HG02610 (cell line): Measurements from ENCODE around the gene MYOG.

ENCODE experiments used
- ATAC-seq: cut with Tn5 transposase; IDR thresholded peaks from one replicate; pipeline ENCODE4 v1.9.1; 2021; ENCODE audit warnings: mild to moderate bottlenecking, moderate library complexity; ENCODE audit not compliant: unreplicated experiment

Gene MYOG

DNA sequence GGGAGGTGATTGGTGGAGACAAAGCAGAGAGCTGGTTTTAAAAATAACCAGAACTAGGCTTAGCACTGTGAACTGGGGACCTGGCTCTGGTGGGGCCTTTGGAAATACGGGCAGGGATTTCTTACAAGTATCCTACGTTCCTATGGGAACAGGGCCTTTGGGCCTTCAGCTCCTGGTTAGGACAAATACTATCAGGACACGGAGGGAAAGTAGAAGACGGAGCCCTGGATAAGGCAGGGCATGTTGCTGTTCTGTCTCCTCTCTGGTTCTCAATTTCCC is 5.3 kb upstream of the MYOG start:
- ATAC-seq: no peak

DNA sequence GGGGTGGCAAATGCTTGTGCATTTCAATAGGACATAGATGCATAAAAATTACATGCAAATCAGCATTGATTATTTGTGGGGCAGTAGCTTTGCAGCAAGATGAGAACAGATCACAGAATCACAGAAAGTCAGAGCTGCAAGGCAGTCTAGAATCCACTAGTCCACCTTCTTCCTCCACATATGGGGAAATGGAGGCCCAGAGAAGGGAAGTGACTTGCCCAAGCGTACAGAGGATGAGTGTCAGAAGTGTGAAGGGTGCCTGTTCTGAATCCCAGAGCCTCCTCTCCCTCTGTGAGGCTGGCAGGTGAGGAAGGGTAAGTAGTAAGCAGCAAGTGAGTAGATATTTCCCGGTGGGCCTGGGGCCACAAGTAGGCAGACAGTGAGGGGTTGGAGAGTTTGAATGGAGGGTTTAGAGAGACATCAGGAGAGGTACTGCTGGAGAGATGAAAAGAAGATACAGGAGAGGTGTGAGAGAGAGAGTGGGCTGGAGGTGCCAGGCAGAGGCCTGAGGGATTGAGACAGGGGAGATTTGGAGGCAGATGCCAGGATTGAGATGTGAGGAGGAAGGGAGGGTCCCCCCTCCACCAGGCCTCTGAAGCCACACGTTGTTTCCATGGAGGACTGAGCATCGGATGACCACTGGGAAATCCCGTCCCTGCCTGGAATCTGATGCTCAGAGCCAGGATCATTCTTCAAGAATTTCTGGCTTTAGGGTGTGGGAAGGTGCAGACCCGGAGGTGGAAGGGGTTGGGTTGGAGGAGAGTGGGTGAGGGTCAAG is 4.8 kb upstream of the MYOG start:
- no peak for ATAC-seq

DNA sequence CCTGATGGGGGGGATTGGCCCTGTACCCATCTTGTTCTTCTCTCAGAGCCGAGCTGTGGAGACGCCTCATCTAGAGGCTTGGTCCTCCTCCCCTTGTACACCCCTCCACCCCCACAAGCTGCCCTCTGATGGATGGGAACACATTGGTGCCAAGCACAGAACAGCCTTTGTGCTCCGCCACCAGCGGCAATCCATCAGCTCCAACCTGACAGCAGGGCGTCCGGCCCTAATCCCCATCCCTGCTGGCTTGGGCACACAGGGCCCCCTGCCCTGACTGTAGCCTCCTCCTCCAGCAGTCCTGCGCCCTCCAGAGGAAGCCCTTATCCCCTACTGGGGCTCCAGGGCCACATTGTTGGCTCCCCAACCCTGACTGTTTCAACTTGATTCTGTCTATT is 3.8 kb upstream of the MYOG start:
- ATAC-seq: no peak

DNA sequence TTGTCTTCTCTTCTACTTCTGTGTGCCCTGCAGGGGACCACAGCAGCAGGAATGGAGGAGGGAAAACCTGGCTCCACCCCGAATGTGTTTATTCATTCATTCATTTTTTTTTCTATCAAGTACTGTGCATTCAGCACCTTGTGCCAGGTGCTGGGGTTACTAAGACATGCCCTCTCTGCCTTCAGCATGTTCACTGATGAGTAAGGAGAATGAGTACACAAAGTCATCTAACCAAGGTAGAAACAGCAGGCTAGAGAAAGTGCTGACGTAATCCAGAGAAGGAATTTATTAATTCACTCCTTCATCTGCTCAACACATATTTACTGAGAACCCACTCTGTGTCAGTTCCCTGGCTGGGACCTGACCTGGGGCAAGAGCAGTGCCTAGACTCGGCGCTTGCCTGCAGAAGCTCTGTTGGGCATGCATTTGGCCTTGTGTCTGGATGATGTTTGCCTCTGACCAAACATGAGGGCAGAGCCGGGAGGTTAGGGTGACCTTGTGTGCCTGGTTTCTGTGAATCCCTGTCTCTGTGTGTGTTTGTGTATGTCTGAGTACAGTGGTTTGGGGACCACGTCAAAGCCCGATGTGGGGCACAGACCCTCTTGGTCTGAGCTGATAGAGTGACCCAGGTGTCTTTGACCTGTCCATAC is 3.3 kb upstream of the MYOG start:
- ATAC-seq: no peak

DNA sequence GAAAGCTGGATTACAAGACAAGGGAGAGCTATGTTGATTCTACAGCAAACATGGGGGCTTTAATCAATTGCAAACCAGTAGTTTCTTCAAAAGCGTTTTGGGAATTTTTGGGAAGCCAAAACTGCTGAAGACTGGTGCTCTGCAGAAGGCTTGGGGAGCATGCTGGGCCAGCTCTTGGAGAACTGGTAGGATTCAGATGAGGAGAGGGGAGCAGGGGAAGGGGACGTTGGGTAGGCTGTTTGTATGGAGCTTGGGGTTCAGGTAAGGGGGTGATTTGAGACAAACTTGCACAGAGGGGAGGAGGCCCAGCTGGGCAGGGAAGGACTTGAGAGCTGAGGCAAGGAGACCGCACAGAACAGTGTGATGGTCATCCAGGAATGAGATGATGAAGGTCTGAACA is 2.6 kb upstream of the MYOG start:
- ATAC-seq: no peak

DNA sequence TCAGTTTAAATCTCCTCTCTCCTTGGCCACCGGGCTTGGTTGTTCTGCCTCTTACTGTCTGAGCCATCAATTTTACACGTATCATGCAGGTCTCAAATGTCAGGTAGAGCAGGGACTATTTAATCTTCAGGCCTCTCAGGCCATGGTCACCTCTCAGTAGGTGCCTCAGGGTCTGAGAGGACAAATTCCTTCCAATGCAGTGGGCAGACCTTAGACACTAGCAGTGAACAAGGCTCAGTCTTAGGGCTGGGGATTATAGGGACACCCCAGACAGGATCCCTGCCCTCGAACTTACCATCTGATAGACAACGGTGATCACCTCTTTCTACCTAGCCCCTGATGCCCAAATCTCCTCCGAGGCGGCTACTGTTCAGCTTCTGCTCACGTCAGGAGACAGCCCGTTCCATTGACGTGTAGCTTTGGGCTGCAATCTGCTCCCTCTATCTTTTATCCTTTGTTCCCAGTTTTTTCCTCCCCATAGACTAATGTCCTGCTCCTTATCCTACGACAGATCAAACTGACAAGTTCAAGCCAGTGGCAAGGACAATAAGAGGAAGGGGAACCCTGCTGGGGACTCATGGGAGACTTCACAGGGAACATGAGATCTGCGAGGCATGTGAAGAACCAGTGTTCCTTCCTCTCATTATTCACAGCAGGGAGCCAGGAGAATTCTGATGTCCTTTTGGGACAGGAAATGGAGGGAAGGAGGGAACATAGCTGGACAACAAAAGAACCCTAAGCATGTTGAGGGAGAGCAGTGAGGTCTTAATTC is 1.4 kb upstream of the MYOG start:
- no peak for ATAC-seq

DNA sequence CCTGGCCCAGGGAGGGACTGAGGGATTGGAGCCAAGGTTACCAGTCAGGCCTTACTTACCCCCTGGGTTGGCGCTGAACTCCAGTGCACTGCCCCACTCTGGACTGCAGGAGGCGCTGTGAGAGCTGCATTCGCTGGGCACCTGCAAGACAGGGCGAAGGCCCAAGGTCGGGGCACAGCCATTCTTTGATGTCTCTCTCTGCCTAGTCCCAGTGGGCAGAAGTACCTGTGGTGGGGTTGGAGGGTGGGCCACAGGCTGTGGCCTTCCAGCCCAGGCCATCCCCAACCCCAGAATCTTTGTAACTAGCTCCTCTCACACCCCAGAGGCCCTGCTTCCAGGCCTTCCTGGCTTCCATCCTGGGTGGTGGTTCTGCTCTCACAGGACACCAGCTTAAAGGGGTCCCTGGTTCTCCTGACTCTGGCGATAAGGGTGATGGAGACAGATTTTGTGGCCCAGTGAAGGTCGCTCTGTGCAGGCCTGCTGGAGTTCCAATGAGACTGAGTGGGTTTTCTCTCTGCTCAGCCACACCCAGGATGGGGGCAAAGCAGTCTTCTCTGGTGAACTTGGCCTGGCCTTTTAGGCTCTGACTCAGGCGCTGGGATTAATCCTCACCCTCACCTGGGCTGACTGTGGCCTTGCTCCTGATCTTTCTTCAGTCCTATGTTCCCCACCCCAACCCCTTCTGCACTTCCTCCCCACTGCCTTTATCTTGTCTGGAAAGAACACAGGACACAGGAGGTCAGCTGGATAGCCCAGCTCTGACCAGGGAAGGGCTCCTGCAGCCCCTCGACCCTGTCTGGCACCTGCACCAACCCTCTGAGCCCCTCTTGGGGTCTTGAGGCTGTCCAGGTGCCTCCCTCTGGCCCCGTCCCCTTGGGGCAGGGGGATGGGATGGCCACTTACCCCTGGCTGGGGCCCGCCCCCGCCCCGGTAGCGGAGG is 954 bp downstream of the MYOG start:
- ATAC-seq: no peak

DNA sequence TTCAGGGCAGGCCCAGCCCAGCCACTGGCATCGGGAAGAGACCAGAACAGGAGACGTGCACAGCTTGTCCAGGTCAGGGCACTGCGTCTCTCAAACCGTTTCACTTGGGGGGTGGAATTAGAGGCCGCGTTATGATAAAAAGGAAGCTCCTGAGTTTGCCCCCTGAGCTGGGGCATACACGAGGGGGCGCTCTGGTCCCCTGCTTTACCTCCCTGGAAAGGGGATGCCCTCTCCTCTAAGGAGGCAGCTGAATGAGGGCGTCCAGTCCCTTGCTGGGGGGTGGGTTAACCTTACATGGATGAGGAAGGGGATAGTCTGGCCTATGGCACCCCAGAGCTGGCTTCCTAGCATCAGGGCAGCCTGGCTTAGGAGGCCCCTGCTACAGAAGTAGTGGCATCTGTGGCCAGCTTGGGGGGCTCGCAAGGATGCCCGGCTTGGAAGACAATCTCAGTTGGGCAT is 2.3 kb downstream of the MYOG start:
- no peak for ATAC-seq

DNA sequence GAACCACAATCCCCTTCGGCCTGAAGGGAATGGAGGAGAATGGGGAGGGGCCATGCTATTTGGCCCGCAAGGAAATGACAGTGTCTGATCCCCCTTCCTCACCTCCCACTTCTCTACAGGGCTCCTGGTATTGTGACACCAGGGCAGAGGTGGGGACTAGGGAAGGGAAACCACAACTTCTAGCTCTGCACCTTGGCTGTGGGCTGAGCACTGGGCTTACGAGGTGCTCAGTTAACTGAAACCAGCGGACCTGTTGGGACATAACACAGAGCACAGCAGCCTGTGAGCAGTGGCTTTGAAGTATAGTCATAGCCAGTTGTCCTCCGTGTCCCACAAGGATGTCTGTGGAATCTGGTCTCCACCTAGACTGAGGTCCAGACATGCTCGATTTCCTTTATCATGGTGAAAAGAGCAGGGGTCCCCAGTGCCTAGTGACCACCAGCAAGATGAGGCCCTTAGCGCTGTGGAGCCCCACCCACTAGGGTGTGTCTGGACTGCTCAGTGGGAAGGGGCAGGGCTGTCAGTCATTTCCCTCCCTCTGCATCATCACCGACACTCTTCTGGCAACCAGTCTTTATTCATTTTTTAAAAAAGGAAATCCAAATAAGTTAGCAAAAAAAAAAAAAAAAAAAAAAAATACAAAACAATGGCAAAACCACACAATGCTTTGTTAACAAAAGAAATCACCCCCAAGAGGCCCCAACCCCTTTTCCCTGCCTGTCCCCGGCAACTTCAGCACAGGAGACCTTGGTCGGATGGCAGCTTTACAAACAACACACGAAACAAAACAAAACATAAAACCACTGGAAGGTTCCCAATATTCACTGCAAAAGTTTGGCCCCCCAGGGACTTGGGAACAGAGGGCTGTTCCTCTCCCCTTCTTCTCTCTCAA is 3.0 kb downstream of the MYOG start:
- no peak for ATAC-seq

DNA sequence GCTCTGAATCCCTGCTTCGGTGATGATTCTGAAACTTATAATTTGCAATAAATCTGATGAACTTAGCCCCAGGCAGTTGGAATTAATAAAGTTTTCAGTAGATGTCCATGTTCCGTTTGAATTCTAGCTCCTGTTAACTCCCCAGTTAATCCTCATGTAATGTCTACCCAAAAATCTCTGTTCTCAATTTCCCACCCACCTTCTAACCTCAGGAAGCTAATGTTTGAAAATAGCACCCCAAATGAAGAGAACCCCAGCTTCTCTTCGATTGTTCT is 3.6 kb downstream of the MYOG start:
- ATAC-seq: no peak

DNA sequence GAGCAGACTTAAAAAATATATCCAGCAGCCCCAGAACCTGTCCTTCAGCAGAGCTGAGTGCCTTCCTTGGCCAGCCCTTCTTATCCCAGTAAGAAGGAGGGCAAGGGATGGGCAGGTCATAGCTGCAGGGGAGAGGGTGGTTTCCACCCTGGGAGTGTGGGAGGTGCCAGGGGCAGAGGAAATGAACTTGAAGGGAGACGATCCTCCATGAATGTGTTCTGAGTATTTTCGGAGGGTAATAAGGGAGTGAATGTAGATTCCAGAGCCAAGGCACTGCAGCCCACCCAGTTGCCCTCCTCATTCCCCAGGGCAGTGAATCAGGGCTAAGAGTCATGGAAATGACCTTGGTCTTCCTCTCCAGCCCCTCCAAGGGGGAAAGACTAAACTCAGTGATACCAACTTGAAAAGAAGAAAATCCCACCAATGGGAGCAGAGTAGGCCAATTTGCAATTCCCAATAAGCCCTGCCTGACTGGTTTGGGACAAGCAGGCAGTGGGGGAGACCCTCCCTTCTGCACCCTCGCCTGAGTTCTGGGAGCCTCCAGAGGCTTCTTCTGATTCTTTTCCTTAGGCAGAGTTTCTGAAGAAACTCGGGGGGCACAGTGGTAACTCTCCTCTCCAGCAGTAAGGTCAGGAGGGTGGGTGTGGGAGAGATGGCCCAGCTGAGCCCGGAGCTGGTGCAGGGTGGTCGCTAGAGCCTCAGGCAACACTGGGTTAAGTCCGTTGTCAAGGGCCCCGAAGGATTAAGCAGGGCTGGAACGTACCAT is 4.2 kb downstream of the MYOG start:
- ATAC-seq: no peak

DNA sequence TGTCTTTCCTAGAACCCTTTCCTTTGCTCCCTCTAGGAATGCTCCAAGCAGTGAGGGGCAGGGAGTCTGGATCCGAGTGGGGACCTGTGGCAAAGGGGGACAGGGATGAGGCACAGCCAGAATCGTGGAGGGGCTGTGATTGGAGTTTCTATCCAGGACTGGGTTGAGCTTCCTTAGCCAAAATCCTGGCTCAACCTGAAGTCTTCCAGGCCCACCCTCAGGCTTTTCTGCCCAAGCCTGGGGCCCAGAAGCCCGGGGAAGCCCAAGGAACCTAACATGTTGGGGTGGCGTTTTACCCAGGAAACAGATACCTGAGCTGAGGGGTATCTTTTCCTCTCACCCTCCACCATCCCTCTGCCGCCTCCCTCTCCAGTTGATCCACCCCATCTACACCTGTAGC is 5.4 kb downstream of the MYOG start:
- no peak for ATAC-seq

DNA sequence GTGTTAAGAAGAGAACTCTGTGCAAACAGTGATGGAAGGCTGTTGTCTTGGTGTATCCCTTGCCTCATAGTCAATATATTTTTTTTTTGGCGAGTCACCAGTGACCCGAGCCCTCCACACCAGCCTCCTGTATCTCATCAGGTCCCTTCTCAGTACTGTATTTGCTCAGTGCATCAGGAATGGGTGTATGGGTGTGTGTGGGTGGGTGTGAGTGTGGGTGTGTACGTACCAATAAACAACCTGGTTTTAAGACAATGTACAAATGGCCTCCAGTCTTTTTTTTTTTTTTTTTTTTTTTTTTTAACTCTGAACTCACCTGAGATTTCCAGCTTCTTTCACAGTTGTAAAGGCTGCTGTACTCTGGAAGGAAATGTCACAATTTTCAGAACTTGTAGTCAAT is 7.3 kb downstream of the MYOG start:
- ATAC-seq: no peak

DNA sequence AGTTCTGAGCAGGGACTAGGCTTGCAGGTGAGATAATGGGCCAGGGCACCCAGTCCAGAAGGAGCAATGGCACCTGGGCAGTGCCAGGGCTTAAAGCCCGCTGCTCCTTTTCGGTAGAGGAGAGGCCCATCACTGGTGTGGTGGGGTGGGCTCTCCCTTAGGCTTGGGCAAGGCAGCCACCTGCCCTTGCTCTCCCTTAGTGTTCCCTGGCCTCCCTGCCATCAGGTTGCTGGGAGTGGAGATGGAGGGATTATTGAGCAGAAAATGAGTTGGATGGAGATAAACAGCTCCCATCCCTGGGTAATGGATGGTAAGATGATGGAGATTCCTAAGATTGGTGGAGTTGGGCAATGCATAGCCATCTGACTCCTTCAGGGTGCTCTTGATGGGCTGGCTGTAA is 7.9 kb downstream of the MYOG start:
- ATAC-seq: no peak

DNA sequence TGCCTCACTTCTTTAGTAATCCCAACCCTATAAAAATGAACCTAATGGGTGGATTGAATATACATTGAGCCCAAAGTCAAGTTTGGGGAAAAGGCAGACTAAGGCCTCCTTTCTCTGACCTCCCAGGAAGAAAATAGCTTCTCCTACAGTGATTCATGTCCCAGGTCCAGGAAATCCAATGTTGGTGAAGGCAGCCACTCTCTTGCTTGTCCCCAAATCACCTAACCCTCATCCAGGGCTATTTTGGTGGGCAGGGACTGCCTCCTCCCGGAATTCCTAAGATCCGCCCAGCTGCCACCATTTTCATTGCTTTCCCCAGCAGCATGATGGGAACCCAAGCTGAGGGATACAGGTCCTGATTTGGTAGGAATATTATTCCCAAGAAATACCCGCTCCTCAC is 8.4 kb downstream of the MYOG start:
- ATAC-seq: no peak

DNA sequence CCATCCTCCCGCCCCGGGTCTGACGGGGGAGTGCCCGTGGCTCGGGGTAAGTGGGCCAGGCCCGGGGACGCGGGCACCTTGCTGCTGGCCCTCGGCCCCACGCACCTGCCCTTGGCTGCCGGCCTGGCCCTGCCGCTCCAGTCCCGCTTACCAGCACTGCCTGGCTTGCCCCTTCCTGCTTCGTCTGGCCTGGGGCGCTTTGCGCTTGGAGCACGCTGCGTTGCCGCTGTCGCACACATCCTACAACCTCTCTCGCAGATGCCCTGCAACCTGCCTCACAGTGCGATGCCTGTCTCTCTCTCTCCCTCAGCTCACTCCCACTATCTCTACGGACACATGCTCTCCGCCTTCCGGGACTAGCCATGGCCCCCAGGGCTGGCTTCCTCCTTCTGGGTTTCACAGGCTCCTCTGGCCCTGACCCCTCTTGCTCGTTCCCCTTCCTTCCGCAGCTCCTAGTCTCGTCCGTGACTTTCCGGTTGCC is 9.7 kb downstream of the MYOG start:
- no peak for ATAC-seq

DNA sequence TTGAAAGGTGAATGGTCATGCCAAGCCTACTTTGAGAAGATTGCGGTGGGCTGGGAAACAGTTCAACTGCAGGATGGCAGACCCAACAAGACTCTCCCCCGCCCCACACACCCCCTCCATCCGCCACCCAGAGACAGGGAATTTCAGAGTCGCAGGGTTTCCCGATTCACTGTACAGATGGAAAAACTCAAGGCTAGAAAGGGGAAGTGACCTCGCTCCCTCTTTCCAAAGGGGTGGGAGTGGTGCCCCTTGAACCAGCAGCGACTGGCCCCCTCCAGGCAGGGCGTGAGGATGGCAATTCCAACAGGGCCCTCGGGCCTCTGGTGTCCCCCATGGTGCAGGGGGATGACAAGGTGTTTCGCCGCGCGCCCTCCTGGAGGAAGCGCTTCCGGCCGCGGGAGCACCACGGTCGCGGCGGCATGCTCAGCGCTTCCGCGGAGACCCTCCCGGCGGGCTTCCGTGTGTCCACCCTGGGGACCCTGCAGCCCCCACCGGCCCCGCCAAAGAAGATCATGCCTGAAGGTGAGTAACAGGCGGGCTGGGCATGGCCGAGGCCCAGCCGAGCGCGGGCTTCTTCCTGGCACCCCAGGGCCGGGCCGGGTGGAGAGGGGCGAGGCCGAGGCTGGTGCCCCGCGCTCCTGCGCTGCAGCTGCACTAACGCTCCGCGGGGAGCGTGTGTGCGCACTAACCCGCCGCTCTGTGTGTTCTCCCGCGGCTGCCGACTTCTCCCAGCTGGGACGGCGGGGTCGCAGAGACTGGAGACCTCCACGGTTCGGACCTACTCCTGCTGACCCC is 10.4 kb downstream of the MYOG start:
- no peak for ATAC-seq

DNA sequence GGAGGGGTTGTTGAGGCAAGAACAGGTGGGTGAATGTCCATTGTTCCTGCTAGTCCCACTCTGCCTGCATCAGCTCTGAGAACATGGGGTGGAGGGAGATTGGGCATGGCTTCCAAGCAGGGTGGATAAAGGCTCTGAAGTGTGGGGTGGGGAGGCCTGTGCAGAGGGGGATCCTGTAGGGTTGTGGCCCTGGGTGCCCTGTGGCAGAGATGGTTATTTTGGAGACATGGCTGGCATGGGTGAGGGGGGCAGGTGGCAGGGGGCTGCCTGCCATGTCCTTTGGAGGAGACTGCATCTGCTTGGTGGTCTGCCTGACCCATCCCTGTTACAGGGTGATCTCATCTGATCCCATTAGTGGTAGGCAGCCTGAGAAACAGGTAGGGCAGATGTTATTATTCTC is 11.2 kb downstream of the MYOG start:
- ATAC-seq: no peak

DNA sequence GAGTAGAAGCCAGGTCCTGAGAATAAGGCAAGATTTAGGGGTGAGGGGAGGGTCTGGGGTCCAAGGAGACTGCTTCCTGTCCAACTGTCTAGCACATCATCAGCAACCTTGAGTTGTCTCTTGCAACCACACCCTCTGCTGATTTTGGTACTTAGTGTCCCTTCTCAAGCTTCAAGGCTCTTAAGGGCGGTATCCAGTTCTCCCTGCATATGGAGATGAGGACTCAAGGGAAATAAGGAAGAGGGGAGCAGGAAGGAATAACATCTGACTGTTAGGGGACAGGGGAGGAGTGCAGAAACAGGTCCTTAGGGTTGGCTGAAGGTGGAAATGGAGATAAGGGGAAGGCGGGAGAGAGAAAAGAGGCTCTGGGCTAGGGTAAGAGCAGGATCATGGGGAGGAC is 12.3 kb downstream of the MYOG start:
- no peak for ATAC-seq
